Psoas muscle (tissue), 8 donors: ENCODE data around the gene MIEN1. TPM values are rescaled to one million over a fixed set of nuclear protein-coding genes. Genes with fewer than 3 reads are reported as not detected.
A peak's percentile ranks its signal among the peaks of the same experiment; 100 is the strongest.
"Not testable (repeated sequence)": the region's sequence is repeated elsewhere in the genome, so short reads cannot be mapped to it uniquely, and the experiment has no call there.

Experiments used
- ATAC-seq, 4 donors: fragments of 200-7000 bp; cut with Tn5 transposase; one replicate each; pipeline ENCODE4 v1.9.1; 2020; ENCODE audit warnings: moderate library complexity in 3 of 4, mild to moderate bottlenecking in 2 of 4
- DNase-seq, 2 donors: peaks; one replicate each; pipeline ENCODE4 v3.0.0-alpha.2; 2020
- H3K27ac ChIP-seq: fragments of 200-600 bp; one replicate; pipeline ENCODE4 v1.8.0; 2022
- H3K27me3 ChIP-seq, 3 donors: fragments of 200-600 bp in 1 of 3; one replicate each; pipeline versions ENCODE4 v1.6.1 to v1.8.0; 2013 to 2022; ENCODE audit warnings: low read length in 2 of 3, mild to moderate bottlenecking in 2 of 3, moderate library complexity in 1 of 3; ENCODE audit not compliant: insufficient read depth in 3 of 3
- H3K36me3 ChIP-seq, 2 donors: fragments of 200-600 bp in 1 of 2; one replicate each; pipeline versions ENCODE4 v1.6.1 to v1.8.0; 2013 to 2022; ENCODE audit warnings: low read depth in 1 of 2, mild to moderate bottlenecking in 1 of 2, moderate library complexity in 1 of 2; ENCODE audit not compliant: insufficient read depth in 1 of 2
- H3K4me1 ChIP-seq: fragments of 200-600 bp; one replicate; pipeline ENCODE4 v1.8.0; 2022
- H3K4me3 ChIP-seq: fragments of 200-600 bp; one replicate; pipeline ENCODE4 v1.8.0; 2022; ENCODE audit warnings: mild to moderate bottlenecking
- H3K9me3 ChIP-seq: fragments of 200-600 bp; one replicate; pipeline ENCODE4 v1.8.0; 2022
- CTCF ChIP-seq: fragments of 200-600 bp; IDR thresholded peaks from one replicate; pipeline ENCODE4 v1.8.0; 2022; ENCODE audit warnings: antibody characterized with exemption
- WGBS, 3 donors: extraction: QIAGEN DNeasy Blood & Tissue Kit; methylation state at CpG; one replicate each; pipeline versions ENCODE4 v1.1.6 to v1.1.7; 2013; 5-methylcytosine and 5-hydroxymethylcytosine counted together
- intact Hi-C, 2 donors: fragments of 100-400 bp; cut with DNase I; formaldehyde crosslinking; loops; one replicate each; pipeline versions ENCODE4 v1.11.0 to v1.14.2; 2022
- polyA plus RNA-seq, 3 donors: library from polyadenylated mRNA; stranded (reverse); fragments of 200-250 nt; gene quantifications; one replicate each; pipeline ENCODE4 v1.2.3, GENCODE V29; 2013
- total RNA-seq, 4 donors: library from RNA; stranded (reverse); fragmentation: NEBNext Ultra II Directional in 2 of 4; extraction: Animal tissue kit (Norgen Biotek cat#: 25700) in 2 of 4; gene quantifications; one replicate each; pipeline versions ENCODE4 v1.2.1 to v1.2.4, GENCODE V29; 2021 to 2023
- donor health status: healthy with polysubstance abuse.
- donor health status: DM: no; HTN: no; CAD: no; lungs with moderate emphysema.
- donor health status: Bipolar disorder and iron deficiency.
- donor health status: healthy.
- donor health status: DM: yes; HTN: yes; CAD: no.
- donor health status: DM: no; HTN: no; CAD: no.
- donor health status: DM: no; HTN: no; CAD: no.
- donor health status: DM: yes; HTN: yes; CAD: no.

The MIEN1 gene
- total and polyA plus RNA-seq, 7 donors = 28.2 to 83.9 (median 42.6) TPM

- no peaks in the 10 kb centered on the region for H3K9me3 ChIP-seq
- peak overlapping the region; percentile 78 for H3K27ac ChIP-seq
- no peak for TF ChIP-seq CTCF
- WGBS, 3 donors = 44 to 52% (median 45%) methylated on average over 10 of the region's 10 CpGs
- H3K4me1 ChIP-seq = peaks cover 55% of the 10 kb centered on the region
- H3K27me3 ChIP-seq = no peaks in the 10 kb centered on the region
- intact Hi-C loops = no loop called here
- no peak for DNase-seq
- no peak for ATAC-seq
- H3K36me3 ChIP-seq = peaks cover 0 to 5% of the 10 kb centered on the region in 2 donors
- peak overlapping the region; percentile 94 for H3K4me3 ChIP-seq
These were observed 29.1 kb downstream of the MIEN1 start for GRCh38 chr17:39701012-39701783.

GRCh38 chr17:39700148-39700987, 30.0 kb downstream of the MIEN1 start:
- H3K36me3 ChIP-seq = peaks cover 0 to 5% of the 10 kb centered on the region in 2 donors
- ATAC-seq (peak; percentile 60 to 73 (median 62)), DNase-seq (no peak)
- no peaks in the 10 kb centered on the region for H3K9me3 ChIP-seq
- intact Hi-C loops = no loop called here
- peak overlapping the region; percentile 78 for H3K27ac ChIP-seq
- H3K4me1 ChIP-seq = peaks cover 48% of the 10 kb centered on the region
- H3K27me3 ChIP-seq = no peaks in the 10 kb centered on the region
- H3K4me3 ChIP-seq = peak overlapping the region; percentile 94
- no peak for TF ChIP-seq CTCF
- WGBS, 3 donors = 1 to 2% (median 2%) methylated on average over 35 to 57 of the region's 57 CpGs

- peaks cover 42% of the 10 kb centered on the region for H3K4me1 ChIP-seq
- DNase-seq (peak; percentile 70 to 81), ATAC-seq (peak; percentile 71 to 89 (median 80))
- peaks cover 0 to 11% of the 10 kb centered on the region in 2 donors for H3K36me3 ChIP-seq
- no peaks in the 10 kb centered on the region for H3K27me3 ChIP-seq
- peak within 1 kb of the TSS; percentile 78 for H3K27ac ChIP-seq
- 2% methylated on average over 17 to 20 of the region's 20 CpGs for WGBS, 3 donors
- H3K4me3 ChIP-seq = peak within 1 kb of the TSS; percentile 94
- H3K9me3 ChIP-seq = no peaks in the 10 kb centered on the region
- intact Hi-C loops = no loop called here
- no peak for TF ChIP-seq CTCF
These were observed 30.5 kb downstream of the MIEN1 start, which contains the start of gene ERBB2 for GRCh38 chr17:39699818-39700147. TSS of gene ERBB2 (plus strand) at chr17:39700064. CDS start at chr17:39700239, 175 bp downstream.

GRCh38 chr17:39699157-39699817, 31.0 kb downstream of the MIEN1 start:
- intact Hi-C loops, H3K27me3 ChIP-seq, DNase-seq, H3K9me3 ChIP-seq, ATAC-seq: not testable (repeated sequence)
- Histone ChIP-seq H3K4me3 (peak overlapping the region; percentile 94), H3K36me3 (peaks cover 0 to 13% of the 10 kb centered on the region in 2 donors), H3K27ac (peak overlapping the region; percentile 78), H3K4me1 (peaks cover 37% of the 10 kb centered on the region)
- WGBS, 3 donors = 45 to 53% (median 46%) methylated on average over 11 of the region's 11 CpGs
